GM06990 (cell line): ENCODE measurements around the gene UBE2L5.

Experiments
- DNase-seq: peaks from one replicate; pipeline ENCODE4 v3.0.0-alpha.2; 2011; ENCODE audit not compliant: insufficient read length; ENCODE audit errors: extremely low read depth
- H3K27me3 ChIP-seq: replicated peaks from 2 replicates; pipeline ENCODE4 v1.6.0; 2011; ENCODE audit warnings: low read length; ENCODE audit not compliant: control insufficient read depth, insufficient read depth
- H3K36me3 ChIP-seq: 2 replicates; pipeline ENCODE4 v1.5.1; 2011; ENCODE audit warnings: low read length; ENCODE audit not compliant: control insufficient read depth, insufficient read depth
- H3K4me3 ChIP-seq: replicated peaks from 2 replicates; pipeline ENCODE4 v1.5.1; 2011; ENCODE audit warnings: low read depth, mild to moderate bottlenecking, control low read depth, low read length
- CTCF ChIP-seq: IDR thresholded peaks from 2 replicates; pipeline ENCODE4 v1.5.1; 2011; ENCODE audit warnings: low read length, control low read depth, mild to moderate bottlenecking, inconsistent platforms; ENCODE audit not compliant: insufficient read depth, poor library complexity, severe bottlenecking

UBE2L5 gene

DNA sequence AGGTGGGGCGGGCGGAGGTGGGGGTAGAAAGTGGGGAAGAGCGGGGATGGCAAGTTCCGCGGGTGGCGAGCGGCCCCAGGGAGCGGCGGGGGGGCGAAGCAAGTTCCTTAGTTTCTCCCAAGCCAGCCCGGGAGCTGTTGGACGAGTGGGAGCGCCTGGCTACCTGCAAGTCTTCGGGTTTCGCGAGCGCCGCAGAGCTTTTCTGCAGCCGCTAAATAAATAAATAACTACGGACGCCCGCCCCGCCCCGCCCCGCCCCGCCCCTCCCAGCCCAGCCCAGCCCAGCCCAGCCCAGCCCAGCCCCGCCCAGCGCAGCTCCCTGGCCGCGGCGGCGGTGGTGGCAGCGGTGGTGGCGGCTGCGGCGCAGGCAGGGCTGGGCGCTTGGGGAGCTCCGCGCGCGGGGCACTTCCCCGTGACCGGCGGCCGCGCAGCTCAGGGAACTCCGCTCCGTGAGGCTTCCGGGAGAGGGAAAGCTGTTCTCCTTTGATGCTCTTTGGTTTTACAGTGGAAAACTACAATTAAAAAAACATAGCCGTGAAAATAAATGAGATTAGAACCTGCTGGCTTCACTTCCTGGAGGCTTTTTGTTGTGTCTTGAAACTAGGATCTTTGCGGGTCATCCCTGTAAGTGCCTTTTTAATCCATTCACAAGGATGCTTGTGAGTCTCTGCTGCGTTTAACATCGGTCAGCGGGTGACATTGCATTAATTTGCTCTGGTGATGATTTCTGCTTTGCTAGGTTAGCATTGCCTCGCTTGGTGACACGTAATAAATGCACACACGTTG, at the start of gene UBE2L5:
UBE2L5 (plus strand) TSS at position 440 of the 786 bp plus-strand sequence. CDS start 5,498 bp downstream, outside the sequence.
- TF ChIP-seq CTCF: no peak
- peak; percentile 84 for DNase-seq

GRCh38 chr13:30373727-30374126, 48.6 kb upstream of the UBE2L5 start:
- Histone ChIP-seq H3K27me3 (no peaks in the 10 kb centered on the region), H3K4me3 (peak overlapping the region; percentile 16; the same call in 1 of the 2 replicates), H3K36me3 (no peaks in the 10 kb centered on the region)
- DNase-seq: no peak
- no peak for TF ChIP-seq CTCF

More for the DNA sequence above, at the start of gene UBE2L5:
- H3K4me3 ChIP-seq: peak within 1 kb of the TSS; percentile 76
- no peaks in the 10 kb centered on the region for H3K36me3 ChIP-seq
- H3K27me3 ChIP-seq: no peaks in the 10 kb centered on the region

- no peak for DNase-seq
- no peaks in the 10 kb centered on the region for H3K27me3 ChIP-seq
- no peaks in the 10 kb centered on the region for H3K36me3 ChIP-seq
- peak overlapping the region; percentile 36 for H3K4me3 ChIP-seq
- TF ChIP-seq CTCF: no peak
These were observed 46.9 kb upstream of the UBE2L5 start for GRCh38 chr13:30375265-30375835.

DNA sequence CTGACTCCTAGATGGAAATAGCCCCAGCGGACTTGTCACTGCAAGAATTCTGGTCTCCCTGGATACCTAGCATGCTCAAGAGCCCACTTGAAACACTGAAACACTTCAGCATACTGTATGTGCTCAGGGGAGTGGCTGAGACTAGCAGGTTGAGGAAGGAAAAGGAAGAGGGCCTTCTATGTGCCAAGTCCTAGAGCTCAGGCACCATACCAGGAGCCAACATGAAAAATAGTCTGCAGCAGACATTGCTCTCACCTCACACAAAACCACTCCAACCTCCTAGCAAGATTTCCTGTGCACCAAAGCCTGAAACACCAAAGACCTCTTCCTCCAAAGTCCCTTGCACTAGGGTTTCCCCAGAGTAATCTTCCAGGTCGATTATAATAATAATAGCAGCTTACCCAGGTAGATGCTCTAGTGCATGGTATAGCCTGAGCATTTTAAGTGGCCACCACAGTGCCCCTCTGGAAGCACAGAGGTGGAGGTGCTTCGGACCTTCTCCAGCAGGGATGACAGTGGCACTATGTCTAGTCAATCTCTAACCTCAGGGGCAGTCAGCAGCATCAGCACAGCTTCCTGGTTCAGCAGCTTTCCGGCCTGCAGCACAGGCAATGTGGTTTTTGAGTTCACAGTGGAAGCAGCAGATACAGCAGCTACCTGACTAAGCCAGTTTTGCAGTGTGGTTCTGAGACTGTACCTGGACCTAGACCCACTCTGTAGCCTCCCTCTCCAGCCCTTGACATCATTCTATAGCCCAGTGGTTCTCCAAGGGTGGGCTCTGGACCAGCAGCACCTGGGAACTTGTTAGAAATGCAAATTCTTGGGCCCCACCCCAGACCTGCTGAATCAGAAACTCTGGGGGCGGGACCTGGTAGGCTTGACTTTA, 45.6 kb upstream of the UBE2L5 start:
- Histone ChIP-seq H3K36me3 (no peaks in the 10 kb centered on the region), H3K4me3 (peak overlapping the region; percentile 54), H3K27me3 (no peaks in the 10 kb centered on the region)
- DNase-seq: peak; percentile 68
- TF ChIP-seq CTCF: no peak

DNA sequence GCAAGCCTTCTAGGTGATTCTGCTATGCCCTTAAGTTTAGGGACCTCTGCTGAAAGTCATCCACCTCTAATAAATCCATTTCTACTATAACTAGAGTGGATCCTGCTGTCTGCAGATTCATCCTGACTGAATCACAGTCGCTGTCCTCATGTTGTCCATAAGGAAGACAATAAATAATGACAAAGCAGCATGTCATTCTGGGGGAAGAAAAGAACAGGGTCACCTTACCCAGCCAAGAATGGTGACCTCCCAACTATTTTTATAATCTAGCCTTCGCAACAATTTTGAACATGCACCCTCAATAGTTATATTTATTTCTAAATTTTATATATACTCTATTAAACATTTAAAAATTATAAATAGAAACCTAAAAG, 45.0 kb upstream of the UBE2L5 start:
- no peaks in the 10 kb centered on the region for H3K27me3 ChIP-seq
- no peak for TF ChIP-seq CTCF

More for the DNA sequence above, 45.0 kb upstream of the UBE2L5 start:
- no peak for DNase-seq
- Histone ChIP-seq H3K4me3 (no peak overlapping the region), H3K36me3 (no peaks in the 10 kb centered on the region)
